ENCODE measurements around the gene ZFYVE19. TPM values are rescaled to one million over a fixed set of nuclear protein-coding genes. Genes with fewer than 3 reads are reported as not detected.

Gene ZFYVE19
- total RNA-seq, 1 donor from 2014 or later: 39.3 TPM

Other genes with a start within 250 kb of the ZFYVE19 start
- gene CCDC32, start 242.0 kb upstream of the ZFYVE19 start, total RNA-seq: 32.7 and 34.0 TPM in 2 replicates
- 18.6 and 18.8 TPM in 2 replicates for gene RPUSD2, start 237.8 kb upstream of the ZFYVE19 start, total RNA-seq
- 30.6 and 30.8 TPM in 2 replicates for gene KNL1, start 212.8 kb upstream of the ZFYVE19 start, total RNA-seq
- 51.4 and 53.8 TPM in 2 replicates for gene RAD51, start 111.9 kb upstream of the ZFYVE19 start, total RNA-seq
- gene RMDN3, start 51.8 kb upstream of the ZFYVE19 start, total RNA-seq: 28.3 and 30.6 TPM in 2 replicates
- 43.7 and 44.7 TPM in 2 replicates for gene GCHFR, start 43.0 kb upstream of the ZFYVE19 start, total RNA-seq
- 0.48 and 0.76 TPM in 2 replicates for gene C15orf62, start 37.1 kb upstream of the ZFYVE19 start, total RNA-seq
- 44.4 and 48.0 TPM in 2 replicates for gene DNAJC17, start 384 bp downstream of the ZFYVE19 start, total RNA-seq
- gene PPP1R14D, start 21.6 kb downstream of the ZFYVE19 start, total RNA-seq: not detected in 2 replicates
- 22.5 and 24.5 TPM in 2 replicates for gene SPINT1, start 37.0 kb downstream of the ZFYVE19 start, total RNA-seq
- gene RHOV, start 67.1 kb downstream of the ZFYVE19 start, total RNA-seq: 0.80 and 0.82 TPM in 2 replicates
- gene VPS18, start 87.4 kb downstream of the ZFYVE19 start, total RNA-seq: 12.6 and 13.1 TPM in 2 replicates
- 0.14 and 0.37 TPM in 2 replicates for gene DLL4, start 122.3 kb downstream of the ZFYVE19 start, total RNA-seq
- 3.6 and 4.5 TPM in 2 replicates for gene CHAC1, start 146.4 kb downstream of the ZFYVE19 start, total RNA-seq

All from activated T-helper 2 cell treated with anti-CD3 and anti-CD28 coated beads, Interferon-gamma antibody, Interleukin-2, Interleukin-4, amounts not matched to agents 10 μg/mL and 5 μg/mL and 100 μg/mL, durations not matched to agents 14 hours and 24 hours and 36 hours (primary cell).